ENCODE data around the gene TASP1.
"Not testable (repeated sequence)": the region's sequence is repeated elsewhere in the genome, so short reads cannot be mapped to it uniquely, and the experiment has no call there.

The TASP1 gene

DNA sequence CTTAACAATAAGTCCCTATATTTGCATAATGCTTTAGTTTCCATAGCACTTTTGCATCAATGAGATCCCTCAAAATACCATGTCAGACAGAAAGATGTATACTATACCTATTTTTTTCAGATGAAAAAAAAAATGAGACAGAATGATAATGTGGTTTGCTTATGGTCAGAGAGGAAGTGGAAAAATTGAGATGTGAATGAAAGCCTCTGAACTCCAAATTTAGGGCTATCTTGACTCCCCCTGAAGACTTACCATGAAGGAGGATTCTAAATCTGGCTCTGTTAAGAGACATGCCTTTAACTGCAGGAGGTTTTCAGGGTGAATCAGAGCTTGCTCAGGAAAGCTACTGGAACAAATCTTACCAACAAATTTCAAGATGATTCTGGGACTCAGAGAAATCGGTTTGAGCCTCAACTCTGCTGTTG is 241.4 kb downstream of the TASP1 start:
- DNase-seq (ENCODE audit: low read depth): no peak

DNA sequence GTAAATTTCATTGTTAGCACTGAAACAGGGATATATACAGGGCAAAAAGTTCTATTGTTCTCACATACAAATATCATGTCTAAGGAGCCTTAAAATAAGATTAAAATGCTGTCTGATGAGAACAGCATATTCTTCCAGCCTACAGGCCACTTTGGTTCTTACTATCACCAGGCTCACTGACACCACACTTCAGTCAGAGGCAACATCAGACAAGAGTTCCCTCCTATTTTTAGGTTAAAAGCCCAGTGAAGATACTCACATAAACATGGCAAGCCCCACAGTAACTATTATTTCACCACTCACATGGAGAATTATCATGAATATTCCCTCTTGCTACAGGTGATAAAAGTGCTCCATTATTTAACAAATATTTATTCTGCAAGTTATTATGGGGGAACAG is 241.9 kb downstream of the TASP1 start:
- no peak for DNase-seq (ENCODE audit: low read depth)

DNA sequence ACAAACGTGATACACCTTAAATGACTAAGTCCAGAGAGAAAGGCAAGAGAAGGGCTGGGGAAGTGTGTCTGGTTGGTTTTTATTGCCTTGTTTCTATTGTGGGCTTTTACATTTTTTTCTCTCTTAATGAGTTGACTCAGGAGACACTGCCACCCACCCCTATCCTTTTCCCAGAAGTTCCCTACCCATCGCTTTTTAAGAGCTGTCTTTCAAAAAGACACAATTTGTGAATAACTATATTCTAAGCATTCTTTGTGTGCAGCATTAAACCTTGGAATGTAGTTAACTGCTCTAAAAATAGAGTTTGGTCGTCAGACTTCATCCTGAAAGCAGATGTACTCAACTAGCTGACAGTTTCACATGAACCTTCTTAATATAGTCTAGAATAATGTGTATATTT is 242.7 kb downstream of the TASP1 start:
- DNase-seq (ENCODE audit: low read depth): no peak

DNA sequence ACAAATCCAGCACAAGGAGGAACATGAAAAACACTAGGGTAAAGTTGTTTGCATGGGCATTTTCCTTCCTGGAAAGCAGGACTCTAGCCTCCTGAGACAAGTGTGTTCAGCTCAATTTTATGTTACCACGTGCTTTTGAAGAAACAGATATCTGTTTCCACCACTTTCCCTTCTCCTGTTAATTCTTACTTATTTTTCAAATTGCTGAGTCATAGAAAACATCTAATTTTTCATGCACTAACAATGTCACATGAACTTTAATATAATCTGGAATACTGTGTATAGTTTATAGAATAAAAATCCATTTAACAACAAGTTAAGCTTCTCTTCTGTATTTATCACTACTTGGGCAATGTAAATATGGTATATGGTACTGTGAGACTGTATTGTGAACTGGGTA is 243.5 kb downstream of the TASP1 start:
- no peak for DNase-seq (ENCODE audit: low read depth)

DNA sequence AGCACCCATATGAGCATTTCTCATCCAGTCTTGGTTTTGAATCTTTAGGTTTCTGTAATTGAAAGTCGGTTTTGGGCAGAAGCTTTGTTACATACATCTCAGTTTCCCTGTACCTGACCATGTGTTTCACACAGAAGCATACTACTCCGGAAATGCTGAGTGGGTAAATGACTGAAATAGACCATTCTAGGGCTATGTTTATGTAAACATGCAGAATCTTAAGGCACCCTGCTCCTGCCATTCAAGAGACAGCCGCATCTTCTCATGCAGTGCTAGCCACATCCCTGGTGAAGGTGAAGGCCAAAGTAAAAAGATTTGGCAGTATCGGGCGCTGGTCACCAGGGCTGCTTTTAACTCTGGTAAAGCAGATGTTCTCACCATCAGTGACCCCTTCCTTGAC is 246.3 kb downstream of the TASP1 start:
- DNase-seq (ENCODE audit: low read depth): no peak

DNA sequence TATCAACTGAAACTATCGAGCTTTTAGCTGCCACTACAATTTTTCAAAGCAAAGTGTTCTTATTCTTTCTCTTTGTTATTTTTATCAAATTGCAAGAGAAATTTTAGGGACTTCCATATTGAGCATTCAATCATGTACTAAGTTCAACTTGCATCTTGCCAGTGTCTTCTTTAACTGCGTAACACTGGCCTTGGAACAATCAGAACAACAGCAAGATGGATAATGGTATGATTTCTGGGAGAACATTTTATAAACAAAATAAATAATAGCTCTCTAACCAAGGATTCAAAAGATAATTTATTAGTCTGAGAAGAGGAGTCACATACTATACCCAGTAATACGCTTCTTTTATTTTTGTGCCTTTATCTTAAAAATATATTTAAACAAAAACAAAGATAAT is 249.6 kb downstream of the TASP1 start:
- DNase-seq (ENCODE audit: low read depth): no peak

DNA sequence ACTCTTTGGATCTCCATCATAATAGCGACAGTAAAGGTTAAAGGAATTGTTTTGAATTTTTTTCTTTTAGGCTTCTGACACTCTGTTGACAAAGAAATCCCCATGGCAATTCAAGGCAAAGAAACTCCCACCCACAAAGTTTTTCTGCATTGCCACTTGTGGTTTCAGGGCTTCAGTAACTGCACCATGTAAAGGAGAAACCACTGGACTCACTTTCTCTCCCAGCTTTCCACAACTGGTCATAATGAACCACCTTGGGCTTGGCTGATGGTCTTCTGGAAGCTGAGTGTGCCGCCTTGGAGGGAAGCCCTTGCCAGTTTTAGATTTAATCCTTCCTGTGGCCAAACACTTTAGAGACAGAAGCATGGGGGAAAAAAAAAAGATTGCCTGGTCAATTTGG is 254.6 kb downstream of the TASP1 start:
- DNase-seq (ENCODE audit: low read depth): no peak

DNA sequence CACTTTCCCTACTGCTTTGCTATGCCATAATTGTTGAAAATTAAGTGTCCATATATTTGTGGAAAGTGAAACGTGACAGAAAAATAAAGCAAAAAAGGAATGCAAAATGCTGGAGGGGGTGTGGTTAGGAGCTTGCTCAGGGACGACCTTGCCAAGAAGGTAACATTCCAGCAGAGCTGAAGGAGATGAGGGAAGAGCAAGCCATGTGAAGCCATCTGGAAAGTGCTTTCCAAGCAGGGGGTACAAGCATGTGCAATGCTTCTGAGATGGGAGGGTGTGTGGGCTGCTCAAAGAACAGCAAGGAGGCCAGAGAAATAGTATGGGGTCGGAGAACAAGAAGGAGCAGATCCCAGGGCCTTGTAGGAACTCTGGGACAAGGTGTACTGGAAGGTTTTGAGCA is 255.9 kb downstream of the TASP1 start:
- no peak for DNase-seq (ENCODE audit: low read depth)

DNA sequence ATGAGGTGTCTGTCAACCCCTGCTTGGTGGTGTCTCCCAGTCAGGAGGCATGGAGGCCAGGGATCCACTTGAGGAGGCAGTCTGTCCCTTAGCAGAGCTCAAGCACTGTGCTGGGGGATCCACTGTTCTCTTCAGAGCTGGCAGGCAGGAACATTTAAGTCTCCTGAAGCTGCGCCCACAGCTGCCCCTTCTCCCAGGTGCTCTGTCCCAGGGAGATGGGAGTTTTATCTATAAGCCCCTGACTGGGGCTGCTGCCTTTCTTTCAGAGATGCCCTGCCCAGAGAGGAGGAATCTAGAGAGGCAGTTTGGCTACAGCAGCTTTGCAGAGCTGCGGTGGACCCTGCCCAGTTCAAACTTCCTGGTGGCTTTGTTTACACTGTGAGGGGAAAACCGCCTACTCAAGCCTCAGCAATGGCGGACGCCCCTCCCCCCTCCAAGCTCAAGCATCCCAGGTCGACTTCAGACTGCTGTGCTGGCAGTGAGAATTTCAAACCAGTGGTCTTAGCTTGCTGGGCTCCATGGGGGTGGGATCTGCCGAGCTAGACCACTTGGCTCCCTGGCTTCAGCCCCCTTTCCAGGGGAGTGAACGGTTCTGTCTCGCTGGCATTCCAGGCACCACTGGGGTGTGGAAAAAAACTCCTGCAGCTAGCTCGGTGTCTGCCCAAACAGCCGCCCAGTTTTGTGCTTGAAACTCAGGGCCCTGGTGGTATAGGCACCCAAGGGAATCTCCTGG is 258.1 kb downstream of the TASP1 start:
- DNase-seq (ENCODE audit: low read depth): not testable (repeated sequence)

DNA sequence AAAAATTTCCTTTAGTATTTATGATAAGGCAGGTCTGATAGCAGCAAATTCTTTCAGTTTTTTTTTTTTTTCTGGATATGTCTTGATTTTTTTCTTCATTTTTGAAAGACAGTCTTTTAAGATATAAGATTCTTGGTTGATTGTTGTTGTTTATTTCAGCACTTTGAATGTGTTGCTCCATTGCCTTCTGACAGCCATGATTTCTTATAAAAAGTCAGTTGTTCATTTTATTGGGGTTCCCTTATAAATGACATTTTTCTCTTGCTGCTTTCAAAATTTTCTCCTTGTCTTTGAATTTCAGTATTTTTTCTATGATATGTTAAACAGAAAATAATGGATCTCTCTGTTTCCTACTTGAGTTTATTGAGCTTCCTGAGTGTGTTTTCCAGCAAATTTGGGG is 265.3 kb downstream of the TASP1 start:
- no peak for DNase-seq (ENCODE audit: low read depth)

DNA sequence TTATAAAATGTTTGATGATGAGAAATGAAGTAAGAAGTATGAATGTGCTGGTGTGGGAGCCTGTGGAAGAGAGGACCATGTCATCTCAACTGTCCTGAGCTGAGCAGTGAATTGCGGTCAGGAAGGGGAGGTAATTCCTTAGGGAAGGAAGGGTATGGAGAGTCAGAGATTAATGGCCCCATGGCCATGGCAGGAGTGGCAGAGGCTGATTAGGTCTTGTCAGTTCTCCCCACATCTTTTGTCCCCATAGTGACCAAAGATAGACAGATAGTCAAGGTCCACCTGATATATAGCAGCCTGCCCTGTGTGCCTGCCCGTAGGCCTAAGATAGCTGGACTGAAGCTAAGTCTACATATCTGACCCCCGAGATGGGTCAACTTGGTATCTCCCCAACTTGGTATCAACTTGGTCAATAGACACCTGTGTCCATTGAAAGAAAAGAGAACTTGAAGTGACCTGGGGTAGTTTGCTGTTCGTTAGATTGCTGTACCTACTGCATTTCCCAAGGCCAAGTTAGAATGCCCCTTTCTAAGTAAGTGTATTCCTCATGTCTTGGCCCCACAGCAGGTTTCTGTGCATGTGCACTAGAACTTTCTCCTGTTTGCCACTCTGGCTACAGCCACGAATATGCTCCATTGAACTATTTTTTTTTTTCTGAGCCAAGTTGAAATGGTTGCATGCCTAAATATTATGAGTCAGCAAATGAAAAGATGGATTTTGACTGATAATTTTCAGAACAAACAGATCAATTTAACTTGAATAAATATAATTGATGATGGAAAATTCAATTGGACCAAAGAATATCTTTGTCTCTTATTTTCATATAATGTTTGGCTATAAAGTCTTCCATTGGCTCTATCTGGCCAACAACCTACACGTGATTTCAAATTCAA is 274.2 kb downstream of the TASP1 start:
- DNase-seq (ENCODE audit: low read depth): no peak

DNA sequence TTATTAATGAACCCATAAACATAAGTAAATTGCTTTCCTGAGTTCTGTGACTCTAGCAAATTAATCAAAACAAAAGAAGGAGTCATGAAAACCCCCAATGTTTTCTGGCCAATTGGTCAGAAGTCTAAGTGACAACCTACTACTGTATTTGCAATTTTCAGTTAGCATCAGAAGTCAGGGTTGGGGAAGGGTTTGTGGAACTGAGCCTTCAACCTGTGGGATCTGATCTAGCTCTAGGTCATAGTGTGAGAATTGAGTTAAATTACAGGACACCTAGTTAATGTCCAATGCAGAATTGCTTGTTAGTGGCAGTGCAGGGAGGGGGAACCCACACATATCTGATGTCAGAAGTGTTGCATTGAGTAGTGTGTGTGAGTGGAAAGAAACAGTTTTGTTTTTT is 275.3 kb downstream of the TASP1 start:
- no peak for DNase-seq (ENCODE audit: low read depth)

DNA sequence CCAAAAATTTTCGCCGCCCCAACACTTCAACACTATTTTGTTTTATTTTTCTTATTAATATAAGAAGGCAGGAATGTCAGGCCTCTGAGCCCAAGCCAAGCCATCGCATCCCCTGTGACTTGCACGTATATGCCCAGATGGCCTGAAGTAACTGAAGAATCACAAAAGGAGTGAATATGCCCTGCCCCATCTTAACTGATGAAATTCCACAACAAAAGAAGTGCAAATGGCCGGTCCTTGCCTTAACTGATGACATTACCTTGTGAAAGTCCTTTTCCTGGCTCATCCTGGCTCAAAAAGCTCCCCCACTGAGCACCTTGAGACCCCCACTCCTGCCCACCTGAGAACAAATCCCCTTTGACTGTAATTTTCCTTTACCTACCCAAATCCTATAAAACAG is 276.6 kb downstream of the TASP1 start:
- DNase-seq (ENCODE audit: low read depth): not testable (repeated sequence)

DNA sequence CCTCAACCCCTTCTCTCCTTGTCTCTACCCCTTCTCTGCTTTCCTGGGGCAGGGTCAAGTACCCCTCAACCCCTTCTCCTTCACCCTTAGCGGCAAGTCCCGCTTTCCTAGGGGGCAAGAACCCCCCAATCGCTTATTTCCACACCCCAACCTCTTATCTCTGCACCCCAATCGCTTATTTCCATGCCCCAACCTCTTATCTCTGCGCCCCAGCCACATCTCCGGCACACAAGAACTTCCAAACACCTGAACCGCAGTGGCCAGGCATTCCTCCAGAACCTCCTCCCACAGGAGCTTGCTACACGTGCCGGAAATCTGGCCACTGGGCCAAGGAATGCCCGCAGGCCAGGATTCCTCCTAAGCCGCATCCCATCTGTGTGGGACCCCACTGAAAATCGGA is 279.8 kb downstream of the TASP1 start:
- DNase-seq (ENCODE audit: low read depth): not testable (repeated sequence)

DNA sequence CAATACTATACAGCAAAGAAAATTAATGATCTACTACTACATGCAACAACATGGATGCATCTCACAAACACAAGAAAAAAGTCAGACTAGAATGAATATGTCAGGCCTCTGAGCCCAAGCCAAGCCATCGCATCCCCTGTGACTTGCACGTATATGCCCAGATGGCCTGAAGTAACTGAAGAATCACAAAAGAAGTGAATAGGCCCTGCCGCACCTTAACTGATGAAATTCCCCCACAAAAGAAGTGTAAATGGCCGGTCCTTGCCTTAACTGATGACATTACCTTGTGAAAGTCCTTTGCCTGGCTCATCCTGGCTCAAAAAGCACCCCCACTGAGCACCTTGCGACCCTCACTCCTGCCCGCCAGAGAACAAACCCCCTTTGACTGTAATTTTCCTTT is 280.9 kb downstream of the TASP1 start:
- DNase-seq (ENCODE audit: low read depth): not testable (repeated sequence)

DNA sequence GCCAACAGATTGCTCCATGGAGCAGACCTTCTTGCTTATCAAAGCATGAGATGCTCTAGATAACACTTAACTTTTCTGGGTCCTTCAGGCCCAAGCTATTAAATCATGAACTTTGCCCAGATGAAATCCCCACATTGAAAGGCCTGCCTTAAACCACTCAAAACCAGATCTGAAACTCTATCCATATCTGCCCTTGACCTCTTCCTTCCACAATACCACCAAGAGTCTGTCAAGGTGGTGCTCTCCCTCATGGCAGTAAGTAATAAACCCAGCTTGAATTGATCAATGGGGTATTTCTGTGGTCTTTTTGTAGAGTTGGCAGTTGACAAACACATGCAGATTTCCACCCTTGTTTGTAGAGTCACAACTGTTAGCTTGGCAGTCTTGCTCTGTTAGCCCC is 282.1 kb downstream of the TASP1 start:
- DNase-seq (ENCODE audit: low read depth): no peak

DNA sequence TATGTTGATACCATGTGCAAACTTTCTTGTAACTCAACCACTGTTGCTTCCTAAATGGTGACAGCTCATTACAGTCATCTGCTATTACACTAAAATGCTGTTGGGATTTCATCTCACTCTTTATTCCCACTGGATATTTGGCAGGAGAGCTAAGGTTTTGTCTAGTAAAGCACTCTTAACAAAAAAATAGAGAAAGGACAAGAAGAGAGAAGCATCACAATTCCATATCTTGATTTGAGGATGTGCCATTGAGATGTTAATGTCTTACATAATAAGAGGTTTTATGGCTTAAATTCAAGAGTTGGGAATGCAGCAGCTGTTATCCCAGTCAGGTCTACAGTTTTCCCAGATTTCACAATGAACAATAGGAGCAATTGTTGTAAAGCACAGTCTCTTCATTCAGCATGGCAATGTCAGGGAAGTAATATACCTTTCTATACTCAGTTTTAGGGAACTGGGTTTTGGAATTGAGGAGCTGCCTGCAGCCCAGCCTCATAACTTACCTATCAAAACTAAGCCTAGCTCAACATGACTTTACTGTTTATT is 282.7 kb downstream of the TASP1 start:
- no peak for DNase-seq (ENCODE audit: low read depth)

DNA sequence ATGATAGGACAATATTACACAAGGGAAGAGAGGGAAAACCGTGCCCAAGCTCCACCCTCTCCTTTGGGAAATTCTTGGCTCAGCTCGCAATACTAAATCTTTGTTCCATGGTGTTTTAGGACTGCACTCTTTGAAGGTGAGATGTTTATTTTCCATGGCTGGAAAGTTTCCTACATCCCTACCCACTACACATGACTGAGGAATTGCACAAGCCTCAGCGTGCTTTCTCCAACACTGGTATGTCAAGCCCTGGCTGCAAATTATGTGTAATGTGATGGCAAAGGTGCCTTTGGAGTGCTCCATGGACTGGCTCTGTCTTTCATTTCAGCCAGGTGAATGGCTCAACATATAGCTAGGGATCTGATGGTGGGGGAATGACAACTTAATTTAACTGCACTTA is 283.3 kb downstream of the TASP1 start:
- no peak for DNase-seq (ENCODE audit: low read depth)

DNA sequence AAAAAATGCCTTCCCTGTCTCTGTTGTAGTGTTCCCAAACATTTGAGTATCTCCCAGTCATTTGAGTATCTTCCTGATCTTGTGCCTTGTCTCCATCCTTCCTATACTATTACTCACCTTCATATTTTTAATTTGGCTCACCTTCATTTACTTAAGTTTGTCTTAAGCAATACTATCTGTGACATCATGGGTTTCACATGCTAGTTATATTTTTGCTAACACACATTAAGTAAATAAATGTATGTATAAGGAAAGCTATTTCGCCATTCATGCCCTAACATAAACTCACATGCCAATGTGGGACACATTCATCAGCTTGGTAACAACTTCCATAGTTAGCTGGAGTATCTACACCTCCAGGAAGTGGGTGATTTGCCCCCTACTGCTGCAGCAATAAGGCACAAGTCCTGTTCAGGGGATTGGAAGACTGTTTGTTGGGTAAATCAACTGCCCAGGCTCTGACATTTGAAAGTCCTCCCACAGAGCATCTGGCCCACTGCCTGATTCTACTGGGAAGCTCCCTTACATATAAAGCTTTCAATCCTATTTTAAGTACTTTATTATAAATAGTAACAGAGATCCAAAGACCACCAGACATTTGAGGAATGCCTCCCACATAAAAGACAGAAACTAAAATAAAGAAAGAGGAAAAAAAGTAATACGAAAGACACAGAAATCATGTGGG is 285.3 kb downstream of the TASP1 start:
- DNase-seq (ENCODE audit: low read depth): no peak

DNA sequence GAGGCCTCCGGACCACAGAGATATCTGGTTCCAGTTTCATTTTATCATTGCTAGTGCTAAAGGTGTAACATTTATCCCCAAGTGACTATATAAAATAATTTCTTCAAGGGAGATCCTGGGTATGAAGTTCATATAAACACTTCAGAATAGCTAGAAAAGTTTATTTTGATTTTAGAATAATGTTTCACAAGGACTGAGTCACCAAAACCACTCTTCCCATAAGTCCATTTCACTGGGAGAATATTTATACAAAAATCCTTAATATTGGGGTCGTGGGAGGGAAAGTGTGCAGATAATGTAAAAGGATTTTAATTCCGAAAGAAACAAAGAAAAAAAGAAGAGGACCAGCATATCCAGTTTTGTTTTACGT is 289.5 kb downstream of the TASP1 start:
- no peak for DNase-seq (ENCODE audit: low read depth)

DNA sequence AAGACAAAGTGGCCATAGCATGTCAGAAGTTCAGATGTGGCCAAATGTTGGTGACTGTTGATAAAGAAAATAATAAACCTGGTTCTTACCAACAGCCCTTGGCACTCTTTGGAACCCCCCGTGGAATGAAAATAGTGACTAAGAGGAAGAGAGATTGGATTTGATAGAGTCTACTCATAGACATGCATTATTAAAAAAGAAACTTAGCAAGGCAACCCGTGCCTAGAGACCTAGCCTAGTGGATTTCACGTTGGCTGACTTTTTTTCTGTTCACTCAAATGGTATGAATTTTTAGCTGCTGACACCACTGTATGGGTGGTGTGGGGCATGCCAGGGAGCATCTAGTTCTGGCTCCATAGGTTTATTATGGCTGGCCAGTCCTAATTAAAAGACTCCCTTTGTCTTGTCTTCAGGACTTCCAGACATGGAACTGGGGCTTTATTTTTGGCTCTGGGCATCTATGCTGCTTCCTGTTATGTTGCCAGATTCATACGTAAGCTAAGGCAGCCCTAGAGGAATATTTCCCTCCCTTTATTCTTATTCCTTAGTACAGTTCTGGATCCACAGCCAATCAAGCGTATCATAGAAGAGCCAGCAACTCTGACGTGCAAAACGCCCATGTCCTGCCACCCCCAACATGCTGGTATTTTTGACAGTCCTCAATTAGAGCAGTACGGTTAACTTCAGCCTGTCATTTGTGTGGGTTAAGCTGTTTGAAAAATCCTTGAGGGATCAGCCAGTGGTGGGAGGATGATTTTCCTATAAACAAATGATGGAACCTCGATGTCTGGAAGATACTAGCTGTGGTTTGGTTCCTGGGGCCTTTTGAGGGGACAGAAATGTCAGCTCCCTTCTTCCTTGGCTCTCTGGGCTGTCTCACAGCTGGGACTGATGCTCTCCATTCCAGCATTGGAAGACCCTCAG is 290.2 kb downstream of the TASP1 start:
- DNase-seq (ENCODE audit: low read depth): no peak

DNA sequence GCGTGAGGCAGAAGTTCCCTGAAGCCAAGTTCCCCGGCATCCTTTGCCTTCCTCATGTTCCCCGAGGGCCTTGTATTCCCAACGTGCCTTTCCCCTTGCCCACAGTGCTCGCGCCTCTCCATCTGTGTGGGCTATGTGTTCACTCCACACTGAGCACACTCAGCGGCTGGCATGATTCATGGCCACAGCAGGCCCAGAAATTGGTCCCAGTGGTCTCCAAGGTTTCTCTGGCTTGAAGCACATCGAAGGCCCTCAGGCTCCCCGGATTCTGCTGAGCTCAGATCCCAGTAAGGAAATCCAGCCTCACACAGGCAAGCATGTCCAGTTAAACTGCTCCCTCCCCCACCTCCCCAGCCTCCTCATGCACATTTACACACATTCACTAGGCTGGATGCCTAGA is 294.1 kb downstream of the TASP1 start:
- DNase-seq (ENCODE audit: low read depth): no peak

Measured in activated T-helper 1 cell treated with Interleukin-2 at 50 U/mL for 16 hours (primary cell).